GM23338 (cell line): ENCODE measurements around the gene CACNA1G. TPM values are rescaled to one million over a fixed set of nuclear protein-coding genes. Genes with fewer than 3 reads are reported as not detected.

Experiments
- ATAC-seq: fragments of 200-7000 bp; cut with Tn5 transposase; 3 replicates; pipeline ENCODE4 v1.9.1; 2020
- DNase-seq: peaks from one replicate; pipeline ENCODE4 v3.0.0-alpha.2; 2015; ENCODE audit warnings: low spot score
- H2AFZ ChIP-seq: fragments of 200-600 bp; sonication (generic); 2 replicates; pipeline ENCODE4 v1.8.0; 2016; ENCODE audit warnings: antibody characterized with exemption, mild to moderate bottlenecking, moderate library complexity
- H3F3A ChIP-seq: fragments of 200-600 bp; sonication (generic); replicated peaks from 2 replicates; pipeline ENCODE4 v1.8.0; 2017; ENCODE audit warnings: antibody characterized with exemption, mixed run types, low read depth
- H3K27ac ChIP-seq: fragments of 200-600 bp; sonication (generic); 2 replicates; pipeline ENCODE4 v1.6.1; 2016; ENCODE audit warnings: low read depth
- H3K27me3 ChIP-seq: fragments of 200-600 bp; sonication (generic); 2 replicates; pipeline ENCODE4 v1.8.0; 2016; ENCODE audit warnings: mild to moderate bottlenecking, mixed run types, moderate library complexity; ENCODE audit not compliant: insufficient read depth
- H3K36me3 ChIP-seq: fragments of 200-600 bp; sonication (generic); 2 replicates; pipeline ENCODE4 v1.8.0; 2016; ENCODE audit warnings: mild to moderate bottlenecking; ENCODE audit not compliant: insufficient read depth
- H3K4me1 ChIP-seq: fragments of 200-600 bp; sonication (generic); 2 replicates; pipeline ENCODE4 v1.8.0; 2016; ENCODE audit warnings: mild to moderate bottlenecking, moderate library complexity; ENCODE audit not compliant: insufficient read depth
- H3K4me2 ChIP-seq: fragments of 200-600 bp; sonication (generic); 2 replicates; pipeline ENCODE4 v1.7.1; 2017; ENCODE audit warnings: mixed run types
- H3K4me3 ChIP-seq: fragments of 200-600 bp; sonication (generic); 2 replicates; pipeline ENCODE4 v1.6.1; 2016; ENCODE audit warnings: mixed run types
- H3K79me2 ChIP-seq: fragments of 200-600 bp; sonication (generic); replicated peaks from 2 replicates; pipeline ENCODE4 v1.8.0; 2017; ENCODE audit warnings: mild to moderate bottlenecking; ENCODE audit not compliant: insufficient read depth
- H3K9me2 ChIP-seq: fragments of 200-600 bp; sonication (generic); 2 replicates; pipeline ENCODE4 v1.8.0; 2017; ENCODE audit not compliant: insufficient read depth
- H4K20me1 ChIP-seq: fragments of 200-600 bp; sonication (generic); replicated peaks from 2 replicates; pipeline ENCODE4 v1.8.0; 2017; ENCODE audit warnings: mild to moderate bottlenecking; ENCODE audit not compliant: insufficient read depth
- H3K27ac Mint-ChIP-seq: 2 replicates; pipeline ENCODE4 v1.8.0; 2020; ENCODE audit warnings: inconsistent platforms, mild to moderate bottlenecking, moderate library complexity, mixed read lengths
- H3K27me3 Mint-ChIP-seq: 3 replicates; pipeline ENCODE4 v1.8.0; 2022; ENCODE audit warnings: low read depth, mild to moderate bottlenecking, moderate library complexity, mixed read lengths, inconsistent platforms; ENCODE audit not compliant: insufficient read depth, poor library complexity
- H3K36me3 Mint-ChIP-seq: 3 replicates; pipeline ENCODE4 v1.8.0; 2021; ENCODE audit warnings: low read depth, mild to moderate bottlenecking, inconsistent platforms, moderate library complexity, mixed read lengths
- H3K4me1 Mint-ChIP-seq: 3 replicates; pipeline ENCODE4 v1.8.0; 2020; ENCODE audit warnings: mild to moderate bottlenecking, inconsistent platforms, mixed read lengths
- H3K4me3 Mint-ChIP-seq: 3 replicates; pipeline ENCODE4 v1.8.0; 2021; ENCODE audit warnings: moderate library complexity, mild to moderate bottlenecking, inconsistent platforms, mixed read lengths
- H3K9me3 Mint-ChIP-seq: 3 replicates; pipeline ENCODE4 v1.8.0; 2020; ENCODE audit warnings: moderate library complexity, mild to moderate bottlenecking, inconsistent platforms, mixed read lengths
- CTCF ChIP-seq, 2 experiments: fragments of 200-600 bp in 1 of 2; sonication (generic) in 1 of 2; conservative IDR thresholded peaks; 2 replicates each; pipeline versions ENCODE4 v1.5.1 to v1.6.1; 2016 to 2017; ENCODE audit warnings: antibody characterized with exemption in 2 of 2, low read depth in 2 of 2, mild to moderate bottlenecking in 2 of 2, moderate library complexity in 1 of 2
- EZH2 ChIP-seq: fragments of 200-600 bp; sonication (generic); IDR thresholded peaks from one replicate; pipeline ENCODE4 v1.8.0; 2017; ENCODE audit warnings: antibody characterized with exemption, mild to moderate bottlenecking, low read depth; ENCODE audit not compliant: unreplicated experiment
- EZH2phosphoT487 ChIP-seq: fragments of 200-600 bp; sonication (generic); IDR thresholded peaks from one replicate; pipeline ENCODE4 v1.8.1; 2018; ENCODE audit warnings: antibody characterized with exemption; ENCODE audit not compliant: unreplicated experiment
- JUNB ChIP-seq: IDR thresholded peaks from one replicate; pipeline ENCODE4 v1.6.1; 2016; ENCODE audit warnings: antibody characterized with exemption; ENCODE audit not compliant: unreplicated experiment
- NANOG ChIP-seq: IDR thresholded peaks from 2 replicates; pipeline ENCODE4 v1.6.1; 2016; ENCODE audit warnings: antibody characterized with exemption, borderline replicate concordance
- POLR2AphosphoS5 ChIP-seq: IDR thresholded peaks from 2 replicates; pipeline ENCODE4 v1.6.1; 2016; ENCODE audit warnings: antibody characterized with exemption, low read depth
- REST ChIP-seq: IDR thresholded peaks from one replicate; pipeline ENCODE4 v1.6.1; 2018; ENCODE audit warnings: antibody characterized with exemption; ENCODE audit not compliant: unreplicated experiment
- ZNF114 ChIP-seq: fragments of 250-450 bp; sonication (Bioruptor Pico); IDR thresholded peaks from 2 replicates; pipeline ENCODE4 v1.5.0; 2020; ENCODE audit warnings: mild to moderate bottlenecking, moderate library complexity
- ZNF331 ChIP-seq: fragments of 250-450 bp; sonication (Bioruptor Pico); IDR thresholded peaks from 2 replicates; pipeline ENCODE4 v1.5.0; 2020; ENCODE audit warnings: low read depth, mild to moderate bottlenecking, moderate library complexity
- polyA plus RNA-seq: library from polyadenylated mRNA; unstranded; fragments of >200 nt; fragmentation: Nextera tagmentation; extraction: Ambion mirVana; gene quantifications from 2 replicates; pipeline ENCODE4 v1.2.1, GENCODE V29; 2016
- total RNA-seq: library from RNA; depleted of rRNA; stranded (reverse); fragments of >200 nt; shearing (Covaris generic); gene quantifications from 2 replicates; pipeline ENCODE4 v1.2.3, GENCODE V29; 2014
- TF ChIP-seq, protein P1 (sequence below): IDR thresholded peaks from 2 replicates; pipeline ENCODE4 v1.6.1; 2016; ENCODE audit warnings: antibody characterized with exemption
- TF ChIP-seq, protein P2 (sequence below): fragments of 250-450 bp; sonication (Bioruptor Pico); IDR thresholded peaks from 2 replicates; pipeline ENCODE4 v1.5.0; 2020; ENCODE audit warnings: mild to moderate bottlenecking, moderate library complexity

The CACNA1G gene
- total and polyA plus RNA-seq, 2 experiments from 2014 or later = 1.4 to 5.1 TPM

GRCh38 chr17:50582741-50583140 is 22.2 kb downstream of the CACNA1G start:
- no peaks in the 10 kb centered on the region for H3F3A ChIP-seq
- H3K4me3 ChIP-seq = no peak overlapping the region
- no peaks in the 10 kb centered on the region; the same call in 1 of the 2 replicates for H3K4me1 ChIP-seq
- no peaks in the 10 kb centered on the region for H4K20me1 ChIP-seq
- Mint-ChIP-seq H3K27ac (no peak overlapping the region), H3K4me3 (no peak overlapping the region), H3K36me3 (no peaks in the 10 kb centered on the region), H3K9me3 (no peaks in the 10 kb centered on the region; the same call in 2 of the 3 replicates), H3K4me1 (peaks cover 31% of the 10 kb centered on the region), H3K27me3 (peaks cover 15% of the 10 kb centered on the region)
- no peak overlapping the region for H3K27ac ChIP-seq
- no peaks in the 10 kb centered on the region for H3K36me3 ChIP-seq
- no peaks in the 10 kb centered on the region for H3K9me2 ChIP-seq
- TF ChIP-seq CTCF (conservative IDR thresholded peaks at IDR 0.05; ENCODE audit: low read depth in 2 of 2) (no peak), ZNF114 (CRISPR knock-in tag) (no peak), REST (no peak), ZNF331 (no peak), EZH2 (no peak), EZH2phosphoT487 (no peak), NANOG (no peak), POLR2AphosphoS5 (no peak), JUNB (no peak)
- TF ChIP-seq, protein P1, sequence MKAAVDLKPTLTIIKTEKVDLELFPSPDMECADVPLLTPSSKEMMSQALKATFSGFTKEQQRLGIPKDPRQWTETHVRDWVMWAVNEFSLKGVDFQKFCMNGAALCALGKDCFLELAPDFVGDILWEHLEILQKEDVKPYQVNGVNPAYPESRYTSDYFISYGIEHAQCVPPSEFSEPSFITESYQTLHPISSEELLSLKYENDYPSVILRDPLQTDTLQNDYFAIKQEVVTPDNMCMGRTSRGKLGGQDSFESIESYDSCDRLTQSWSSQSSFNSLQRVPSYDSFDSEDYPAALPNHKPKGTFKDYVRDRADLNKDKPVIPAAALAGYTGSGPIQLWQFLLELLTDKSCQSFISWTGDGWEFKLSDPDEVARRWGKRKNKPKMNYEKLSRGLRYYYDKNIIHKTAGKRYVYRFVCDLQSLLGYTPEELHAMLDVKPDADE = no peak
- TF ChIP-seq, protein P2, sequence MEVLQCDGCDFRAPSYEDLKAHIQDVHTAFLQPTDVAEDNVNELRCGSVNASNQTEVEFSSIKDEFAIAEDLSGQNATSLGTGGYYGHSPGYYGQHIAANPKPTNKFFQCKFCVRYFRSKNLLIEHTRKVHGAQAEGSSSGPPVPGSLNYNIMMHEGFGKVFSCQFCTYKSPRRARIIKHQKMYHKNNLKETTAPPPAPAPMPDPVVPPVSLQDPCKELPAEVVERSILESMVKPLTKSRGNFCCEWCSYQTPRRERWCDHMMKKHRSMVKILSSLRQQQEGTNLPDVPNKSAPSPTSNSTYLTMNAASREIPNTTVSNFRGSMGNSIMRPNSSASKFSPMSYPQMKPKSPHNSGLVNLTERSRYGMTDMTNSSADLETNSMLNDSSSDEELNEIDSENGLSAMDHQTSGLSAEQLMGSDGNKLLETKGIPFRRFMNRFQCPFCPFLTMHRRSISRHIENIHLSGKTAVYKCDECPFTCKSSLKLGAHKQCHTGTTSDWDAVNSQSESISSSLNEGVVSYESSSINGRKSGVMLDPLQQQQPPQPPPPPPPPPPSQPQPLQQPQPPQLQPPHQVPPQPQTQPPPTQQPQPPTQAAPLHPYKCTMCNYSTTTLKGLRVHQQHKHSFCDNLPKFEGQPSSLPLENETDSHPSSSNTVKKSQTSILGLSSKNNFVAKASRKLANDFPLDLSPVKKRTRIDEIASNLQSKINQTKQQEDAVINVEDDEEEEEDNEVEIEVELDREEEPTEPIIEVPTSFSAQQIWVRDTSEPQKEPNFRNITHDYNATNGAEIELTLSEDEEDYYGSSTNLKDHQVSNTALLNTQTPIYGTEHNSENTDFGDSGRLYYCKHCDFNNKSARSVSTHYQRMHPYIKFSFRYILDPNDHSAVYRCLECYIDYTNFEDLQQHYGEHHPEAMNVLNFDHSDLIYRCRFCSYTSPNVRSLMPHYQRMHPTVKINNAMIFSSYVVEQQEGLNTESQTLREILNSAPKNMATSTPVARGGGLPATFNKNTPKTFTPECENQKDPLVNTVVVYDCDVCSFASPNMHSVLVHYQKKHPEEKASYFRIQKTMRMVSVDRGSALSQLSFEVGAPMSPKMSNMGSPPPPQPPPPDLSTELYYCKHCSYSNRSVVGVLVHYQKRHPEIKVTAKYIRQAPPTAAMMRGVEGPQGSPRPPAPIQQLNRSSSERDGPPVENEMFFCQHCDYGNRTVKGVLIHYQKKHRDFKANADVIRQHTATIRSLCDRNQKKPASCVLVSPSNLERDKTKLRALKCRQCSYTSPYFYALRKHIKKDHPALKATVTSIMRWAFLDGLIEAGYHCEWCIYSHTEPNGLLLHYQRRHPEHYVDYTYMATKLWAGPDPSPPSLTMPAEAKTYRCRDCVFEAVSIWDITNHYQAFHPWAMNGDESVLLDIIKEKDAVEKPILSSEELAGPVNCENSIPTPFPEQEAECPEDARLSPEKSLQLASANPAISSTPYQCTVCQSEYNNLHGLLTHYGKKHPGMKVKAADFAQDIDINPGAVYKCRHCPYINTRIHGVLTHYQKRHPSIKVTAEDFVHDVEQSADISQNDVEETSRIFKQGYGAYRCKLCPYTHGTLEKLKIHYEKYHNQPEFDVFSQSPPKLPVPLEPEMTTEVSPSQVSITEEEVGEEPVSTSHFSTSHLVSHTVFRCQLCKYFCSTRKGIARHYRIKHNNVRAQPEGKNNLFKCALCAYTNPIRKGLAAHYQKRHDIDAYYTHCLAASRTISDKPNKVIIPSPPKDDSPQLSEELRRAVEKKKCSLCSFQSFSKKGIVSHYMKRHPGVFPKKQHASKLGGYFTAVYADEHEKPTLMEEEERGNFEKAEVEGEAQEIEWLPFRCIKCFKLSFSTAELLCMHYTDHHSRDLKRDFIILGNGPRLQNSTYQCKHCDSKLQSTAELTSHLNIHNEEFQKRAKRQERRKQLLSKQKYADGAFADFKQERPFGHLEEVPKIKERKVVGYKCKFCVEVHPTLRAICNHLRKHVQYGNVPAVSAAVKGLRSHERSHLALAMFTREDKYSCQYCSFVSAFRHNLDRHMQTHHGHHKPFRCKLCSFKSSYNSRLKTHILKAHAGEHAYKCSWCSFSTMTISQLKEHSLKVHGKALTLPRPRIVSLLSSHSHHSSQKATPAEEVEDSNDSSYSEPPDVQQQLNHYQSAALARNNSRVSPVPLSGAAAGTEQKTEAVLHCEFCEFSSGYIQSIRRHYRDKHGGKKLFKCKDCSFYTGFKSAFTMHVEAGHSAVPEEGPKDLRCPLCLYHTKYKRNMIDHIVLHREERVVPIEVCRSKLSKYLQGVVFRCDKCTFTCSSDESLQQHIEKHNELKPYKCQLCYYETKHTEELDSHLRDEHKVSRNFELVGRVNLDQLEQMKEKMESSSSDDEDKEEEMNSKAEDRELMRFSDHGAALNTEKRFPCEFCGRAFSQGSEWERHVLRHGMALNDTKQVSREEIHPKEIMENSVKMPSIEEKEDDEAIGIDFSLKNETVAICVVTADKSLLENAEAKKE (CRISPR knock-in tag) = no peak
- H3K27me3 ChIP-seq = no peaks in the 10 kb centered on the region
- no peak overlapping the region for H2AFZ ChIP-seq
- ATAC-seq (no peak), DNase-seq (no peak)
- H3K4me2 ChIP-seq = no peak overlapping the region
- H3K79me2 ChIP-seq = no peaks in the 10 kb centered on the region
